Colon (tissue), 2 donors: ENCODE data around the gene HSD17B13.

Source experiments
- FAIRE-seq: peaks from 2 replicates; lab custom pipeline; 2012; peaks lifted over from hg19 to GRCh38; lab: Jason Lieb, UNC
- donor health status: control.
- donor health status: control.

Gene HSD17B13

DNA sequence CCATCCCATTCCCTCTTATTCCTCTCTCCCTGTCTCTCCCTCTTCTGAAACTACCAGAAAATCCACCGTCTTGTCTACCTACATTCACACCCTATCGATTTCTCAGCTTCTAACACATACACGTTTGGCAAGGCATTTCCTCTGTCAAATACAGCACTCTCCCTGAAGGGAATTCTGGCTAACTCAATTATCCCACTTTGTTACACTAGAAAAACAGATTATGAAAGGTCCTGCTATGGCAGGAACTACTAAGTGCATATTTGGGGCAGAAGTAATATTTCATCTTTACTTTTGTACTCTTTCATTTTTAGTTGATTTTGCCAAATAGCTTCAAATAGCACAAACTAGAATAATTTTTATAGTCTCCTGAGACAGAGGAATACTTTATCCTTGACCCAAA lies 55.7 kb downstream of the HSD17B13 start:
- no peak for FAIRE-seq

DNA sequence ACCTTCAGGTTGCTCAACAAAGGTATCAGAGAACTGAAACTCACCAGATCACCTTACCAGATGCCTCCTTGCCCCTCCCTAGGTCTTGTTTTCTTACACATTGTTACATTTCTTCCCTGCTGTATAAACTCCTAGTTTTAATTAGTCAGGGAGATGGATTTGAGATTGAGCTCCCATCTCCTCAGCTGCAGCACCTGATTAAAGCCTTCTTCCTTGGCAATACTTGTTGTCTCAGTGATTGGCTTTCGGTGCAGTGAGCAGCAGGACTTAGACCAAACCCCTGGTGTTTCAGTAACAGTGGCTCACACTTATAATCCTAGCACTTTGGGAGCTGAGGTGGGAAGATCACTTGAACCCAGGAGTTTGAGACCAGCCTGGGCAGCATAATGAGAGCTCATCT lies 59.8 kb downstream of the HSD17B13 start:
- no peak for FAIRE-seq

DNA sequence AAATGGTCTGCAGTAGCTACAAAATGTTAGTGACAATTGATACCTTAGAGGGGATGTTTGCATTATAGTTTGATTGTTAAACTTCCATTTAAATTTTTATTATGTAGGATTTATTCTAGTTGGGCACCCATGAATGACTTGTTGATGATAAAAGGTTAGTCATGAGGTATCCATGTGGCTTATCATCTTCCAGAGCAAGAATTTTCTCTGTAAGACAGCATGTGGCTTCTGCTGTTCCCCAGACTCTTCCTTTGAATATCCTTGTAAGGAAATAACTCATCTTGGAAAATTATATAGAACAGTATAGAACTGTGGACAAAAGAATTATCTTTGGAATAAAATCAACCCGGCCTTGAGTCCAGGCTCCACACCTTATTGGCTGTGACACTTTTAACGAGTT lies 62.2 kb downstream of the HSD17B13 start:
- FAIRE-seq, result no peak

DNA sequence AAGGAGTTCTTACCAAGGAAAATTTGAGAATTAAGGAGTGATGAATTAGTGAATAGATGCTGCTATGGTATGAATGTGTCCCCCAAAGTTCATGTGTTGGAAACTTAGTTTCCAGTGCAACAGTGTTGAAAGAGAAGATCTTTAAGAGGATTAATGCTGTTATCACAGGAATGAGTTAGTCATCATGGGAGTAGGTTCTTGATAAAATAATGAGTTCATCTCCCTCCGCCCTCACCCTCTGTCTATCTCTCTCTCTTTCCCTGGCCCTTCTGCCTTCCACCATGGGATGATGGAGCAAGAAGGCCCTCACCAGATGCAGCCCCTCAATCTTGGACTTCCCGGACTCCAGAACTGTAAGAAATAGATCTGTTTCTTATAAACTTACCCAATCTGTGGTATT lies 64.0 kb downstream of the HSD17B13 start:
- no peak for FAIRE-seq

DNA sequence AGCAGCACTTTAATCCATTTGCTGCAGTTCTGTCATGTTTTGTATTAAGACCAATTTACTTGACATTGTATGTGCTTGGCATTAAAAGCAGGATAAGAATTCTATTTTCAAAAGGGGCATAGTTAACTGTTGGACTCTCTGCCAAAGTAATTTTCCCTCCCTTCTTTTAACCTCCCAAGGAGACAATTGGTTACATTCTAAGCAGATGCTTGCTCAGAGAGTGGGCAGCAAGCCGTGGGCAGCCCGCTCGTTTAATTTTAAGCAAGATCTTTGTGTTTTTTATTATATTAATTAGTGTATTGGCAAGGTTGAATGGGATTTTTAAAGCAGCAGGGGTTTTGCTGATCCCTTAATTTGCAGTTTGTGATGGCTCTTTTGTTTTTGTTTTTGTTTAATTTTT lies 65.2 kb downstream of the HSD17B13 start:
- FAIRE-seq, result no peak

DNA sequence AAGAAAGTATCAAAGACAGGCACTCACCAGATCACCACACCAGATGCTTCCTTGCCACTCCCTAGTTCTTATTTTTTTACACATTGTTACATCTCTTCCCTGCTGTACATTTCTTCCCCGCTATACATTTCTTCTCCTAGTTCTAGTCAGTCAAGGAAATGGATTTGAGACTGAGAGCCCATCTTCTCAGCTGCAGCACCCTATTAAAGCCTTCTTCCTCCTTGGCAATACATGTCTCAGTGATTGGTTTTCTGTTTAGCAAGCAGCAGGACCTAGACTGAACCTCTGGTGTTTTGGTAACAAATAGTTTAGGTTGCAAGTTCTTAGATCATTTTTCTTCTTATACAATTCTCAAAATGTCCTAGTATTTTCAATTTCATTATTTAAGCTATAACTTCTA lies 66.9 kb downstream of the HSD17B13 start:
- no peak for FAIRE-seq
